OCI-LY7 (cell line): ENCODE data around the gene CNTN4. TPM values are rescaled to one million over a fixed set of nuclear protein-coding genes. Genes with fewer than 3 reads are reported as not detected.

Source experiments
- BruUV-seq: library from RNA; stranded (reverse); fragments of 400-500 nt; replicated peaks from 2 replicates; lab custom pipeline; 2021; lab: Mats Ljungman, UMichigan
- CTCF ChIA-PET: fragments of 300-600 bp; sonication (Branson Sonifier 250); formaldehyde crosslinking; loops from one replicate; lab custom pipeline; 2022; ENCODE audit warnings: antibody characterized with exemption; ENCODE audit not compliant: unreplicated experiment; lab: Charles Lee
- POLR2A ChIA-PET: fragments of 300-600 bp; sonication (Branson Sonifier 250); formaldehyde crosslinking; loops from one replicate; lab custom pipeline; 2022; ENCODE audit warnings: antibody characterized with exemption; lab: Charles Lee
- DNase-seq: peaks from one replicate; pipeline ENCODE4 v3.0.0-alpha.2; 2015; ENCODE audit warnings: low spot score
- H2AFZ ChIP-seq: fragments of 200-600 bp; sonication (generic), shearing (Covaris generic); 2 replicates; pipeline ENCODE4 v1.6.1; 2014; ENCODE audit warnings: mild to moderate bottlenecking, antibody characterized with exemption, low read length, moderate library complexity
- H3K27ac ChIP-seq: fragments of 200-600 bp; sonication (generic); 2 replicates; pipeline ENCODE4 v1.5.1; 2014; ENCODE audit warnings: mixed run types, low read depth, mild to moderate bottlenecking, moderate library complexity, low read length, inconsistent platforms; ENCODE audit not compliant: poor library complexity, severe bottlenecking
- H3K36me3 ChIP-seq: fragments of 200-600 bp; sonication (generic); 2 replicates; pipeline ENCODE4 v1.6.1; 2014; ENCODE audit warnings: mild to moderate bottlenecking, antibody characterized with exemption, low read length, moderate library complexity, mixed read lengths; ENCODE audit not compliant: insufficient read depth
- H3K4me1 ChIP-seq: fragments of 200-600 bp; sonication (generic); 2 replicates; pipeline ENCODE4 v1.5.1; 2014; ENCODE audit warnings: mild to moderate bottlenecking, low read length; ENCODE audit not compliant: insufficient read depth, poor library complexity, severe bottlenecking
- H3K4me2 ChIP-seq: fragments of 200-600 bp; sonication (generic); 2 replicates; pipeline ENCODE4 v1.6.1; 2014; ENCODE audit warnings: mild to moderate bottlenecking, low read length
- H3K4me3 ChIP-seq: fragments of 200-600 bp; sonication (generic); 2 replicates; pipeline ENCODE4 v1.5.1; 2014; ENCODE audit warnings: mild to moderate bottlenecking, low read depth, low read length; ENCODE audit not compliant: poor library complexity, severe bottlenecking
- H3K79me2 ChIP-seq: fragments of 200-600 bp; sonication (generic); 2 replicates; pipeline ENCODE4 v1.6.1; 2016; ENCODE audit warnings: low read depth, mild to moderate bottlenecking, low read length, moderate library complexity, mixed read lengths; ENCODE audit not compliant: insufficient read depth
- H3K9me2 ChIP-seq: fragments of 200-600 bp; sonication (generic); 2 replicates; pipeline ENCODE4 v1.6.1; 2016; ENCODE audit warnings: mild to moderate bottlenecking, low read length, mixed read lengths; ENCODE audit not compliant: insufficient read depth
- H3K9me3 ChIP-seq: fragments of 200-600 bp; sonication (generic); 2 replicates; pipeline ENCODE4 v1.6.1; 2014; ENCODE audit warnings: mild to moderate bottlenecking, mixed run types, low read length, mixed read lengths
- H4K20me1 ChIP-seq: fragments of 200-600 bp; sonication (generic); 2 replicates; pipeline ENCODE4 v1.6.1; 2014; ENCODE audit warnings: mild to moderate bottlenecking, antibody characterized with exemption, low read length, moderate library complexity, mixed read lengths; ENCODE audit not compliant: insufficient read depth
- CTCF ChIP-seq: fragments of 200-600 bp; sonication (generic); conservative IDR thresholded peaks from 2 replicates; pipeline ENCODE4 v1.5.1; 2014; ENCODE audit warnings: mild to moderate bottlenecking, antibody characterized with exemption, low read length, moderate library complexity, mixed read lengths
- EZH2phosphoT487 ChIP-seq: fragments of 200-600 bp; sonication (generic); IDR thresholded peaks from 2 replicates; pipeline ENCODE4 v1.6.1; 2018; ENCODE audit warnings: low read depth, borderline replicate concordance, mild to moderate bottlenecking, mixed run types, antibody characterized with exemption, low read length, moderate library complexity, mixed read lengths
- intact Hi-C: fragments of 100-400 bp; cut with micrococcal nuclease; formaldehyde crosslinking; loops from one replicate; pipeline ENCODE4 v1.10.0; 2022; ENCODE audit not compliant: unreplicated experiment
- total RNA-seq, 2 experiments: library from RNA; depleted of rRNA in 1 of 2; stranded (reverse); fragments of >200 nt in 1 of 2; shearing (Covaris generic) in 1 of 2; gene quantifications; 2 replicates each; pipeline ENCODE4 v1.2.3, GENCODE V29; 2014 to 2022

CNTN4 gene
- total RNA-seq, 2 experiments from 2014 or later: not detected

GRCh38 chr3:2783261-2783660, 684.6 kb downstream of the CNTN4 start:
- ChIA-PET CTCF (no interaction called here), POLR2A (no interaction called here)
- H3K4me3 ChIP-seq: no peak overlapping the region
- no peaks in the 10 kb centered on the region for H3K4me1 ChIP-seq
- no peak overlapping the region for H3K27ac ChIP-seq
- TF ChIP-seq EZH2phosphoT487 (no peak), CTCF (no peak)
- no peaks in the 10 kb centered on the region for H3K36me3 ChIP-seq
- DNase-seq: no peak
- intact Hi-C loops: no loop called here
- no peaks in the 10 kb centered on the region for H4K20me1 ChIP-seq
- no peaks in the 10 kb centered on the region for H3K9me2 ChIP-seq
- no peak overlapping the region for H3K4me2 ChIP-seq
- H3K79me2 ChIP-seq: no peaks in the 10 kb centered on the region
- no TSS peak for BruUV-seq
- no peaks in the 10 kb centered on the region for H3K9me3 ChIP-seq
- H2AFZ ChIP-seq: no peak overlapping the region

- POLR2A ChIA-PET: interaction anchor here (1.0 kb wide), 2 partner anchors 8 to 12 kb away, joined by 3 read pairs; no protein-coding TSS in a partner anchor
- intact Hi-C loops: no loop called here
- CTCF ChIA-PET: no interaction called here
- no peak for DNase-seq
- Histone ChIP-seq H3K27ac (no peak overlapping the region), H4K20me1 (no peaks in the 10 kb centered on the region), H3K4me2 (no peak overlapping the region), H3K4me3 (no peak overlapping the region), H3K36me3 (no peaks in the 10 kb centered on the region), H3K9me3 (no peaks in the 10 kb centered on the region), H3K79me2 (no peaks in the 10 kb centered on the region), H3K4me1 (no peaks in the 10 kb centered on the region), H2AFZ (no peak overlapping the region), H3K9me2 (no peaks in the 10 kb centered on the region)
- no TSS peak for BruUV-seq
- TF ChIP-seq EZH2phosphoT487: no peak
- no peak for TF ChIP-seq CTCF
Observed at GRCh38 chr3:2784627-2785026, 686.0 kb downstream of the CNTN4 start.

- Histone ChIP-seq H4K20me1 (no peaks in the 10 kb centered on the region), H3K4me2 (no peak overlapping the region), H3K4me1 (no peaks in the 10 kb centered on the region), H3K79me2 (no peaks in the 10 kb centered on the region), H2AFZ (no peak overlapping the region), H3K27ac (no peak overlapping the region), H3K9me3 (no peaks in the 10 kb centered on the region), H3K9me2 (no peaks in the 10 kb centered on the region), H3K36me3 (no peaks in the 10 kb centered on the region), H3K4me3 (no peak overlapping the region)
- no peak for DNase-seq
- ChIA-PET CTCF (no interaction called here), POLR2A (interaction anchor here (0.6 kb wide), 1 partner anchor 675 kb away, joined by 4 read pairs; no protein-coding TSS in a partner anchor)
- BruUV-seq: no TSS peak
- TF ChIP-seq CTCF (no peak), EZH2phosphoT487 (no peak)
- intact Hi-C loops: no loop called here
Observed at GRCh38 chr3:2790266-2790815, 691.7 kb downstream of the CNTN4 start.
